Measurements from ENCODE around the gene PNKD. TPM values are rescaled to one million over a fixed set of nuclear protein-coding genes. Genes with fewer than 3 reads are reported as not detected.

Gene PNKD
- total and polyA plus RNA-seq, 10 of the 15 experiments (the other 5 are each of a cell fraction or from before 2014, with no cell fraction given): 27.2 to 106 (median 61.3) TPM

GRCh38 chr2:218224186-218224585, 46.1 kb upstream of the PNKD start:
- peaks cover 5 to 37% of the 10 kb centered on the region in 2 experiments for H3K36me3 ChIP-seq (ENCODE audit: control insufficient read depth in 2 of 2, insufficient read depth in 2 of 2, low read length in 1 of 2)
- H4K20me1 ChIP-seq (ENCODE audit: control insufficient read depth, insufficient read depth): peaks cover 18% of the 10 kb centered on the region
- intact Hi-C loops (cut with micrococcal nuclease; ENCODE audit: unreplicated experiment) (no loop called here), in situ Hi-C loops (cut with MboI) (no loop called here)
- DNase-seq (ENCODE audit: low read depth, low spot score) (no peak), ATAC-seq (no peak), FAIRE-seq (no peak)
- 0% methylated on average over 1 of the region's 1 CpG for WGBS (ENCODE audit: insufficient coverage, insufficient replicate concordance, low lambda C conversion rate, missing lambda C conversion rate)
- H3K9ac ChIP-seq (ENCODE audit: control insufficient read depth, insufficient read depth, low read length): no peak overlapping the region
- no peaks in the 10 kb centered on the region for H3K9me3 ChIP-seq (replicated peaks; ENCODE audit: control insufficient read depth, insufficient read depth, low read length)
- H3K4me3 ChIP-seq: 0 out of 2 replicates have a peak overlapping the region, but pooled peaks have one; percentile 15
- H3K27me3 ChIP-seq (replicated peaks in 1 of 2; ENCODE audit: control insufficient read depth in 2 of 2, insufficient read depth in 2 of 2, low read length in 1 of 2): no peaks in the 10 kb centered on the region
- H3K4me1 ChIP-seq (ENCODE audit: control insufficient read depth, insufficient read depth, low read length): peaks cover 36% of the 10 kb centered on the region
- ChIA-PET POLR2A (no interaction called here), CTCF (no interaction called here), SMC1A (ENCODE audit: uncharacterized antibody, unreplicated experiment) (interaction anchor here (1.4 kb wide), 1 partner anchor 33 kb away, joined by 3 read pairs; no protein-coding TSS in a partner anchor), RAD21 (ENCODE audit: unreplicated experiment) (no interaction called here)
- no TSS peak for BruUV-seq (replicated peaks)
- no peak overlapping the region for H3K27ac ChIP-seq (ENCODE audit: control insufficient read depth, insufficient read depth)
- TF ChIP-seq RELA (IDR thresholded peaks at IDR 0.05; ENCODE audit: borderline replicate concordance, partially characterized antibody): no peak
- TF ChIP-seq CTCF (IDR thresholded peaks at IDR 0.05 in 2 of 3, conservative IDR thresholded peaks at IDR 0.05 in 1 of 3; ENCODE audit: control insufficient read depth in 2 of 3, extremely low read depth in 1 of 3, insufficient read depth in 1 of 3, low read depth in 3 of 3, low read length in 3 of 3): no peak
- no peak for TF ChIP-seq MXI1 (IDR thresholded peaks at IDR 0.05; ENCODE audit: low read depth, low read length)
- no peak for TF ChIP-seq KLF5 (IDR thresholded peaks at IDR 0.05; ENCODE audit: partially characterized antibody)
- TF ChIP-seq NR2C2 (IDR thresholded peaks at IDR 0.05; ENCODE audit: borderline replicate concordance, control insufficient read depth, insufficient read length, low read depth): no peak
- TF ChIP-seq SREBF2 (IDR thresholded peaks at IDR 0.05; ENCODE audit: low read length): no peak
- no peak for TF ChIP-seq KAT2A (conservative IDR thresholded peaks at IDR 0.05; ENCODE audit: control insufficient read depth, low read depth, low read length)
- no peak for TF ChIP-seq RAD21 (IDR thresholded peaks at IDR 0.05; ENCODE audit: insufficient read depth, low read depth, low read length)
- no peak for TF ChIP-seq JUND (IDR thresholded peaks at IDR 0.05; ENCODE audit: low read depth, low read length)
- TF ChIP-seq YBX1 (IDR thresholded peaks at IDR 0.05): no peak
- TF ChIP-seq ZNF274 (IDR thresholded peaks at IDR 0.05; ENCODE audit: insufficient read depth, insufficient read length): no peak
- no peak for TF ChIP-seq DPF2 (IDR thresholded peaks at IDR 0.05)
- TF ChIP-seq CEBPB (IDR thresholded peaks at IDR 0.05; ENCODE audit: borderline replicate concordance in 1 of 2, low read depth in 2 of 2, low read length in 2 of 2): no peak
- no peak for TF ChIP-seq ESRRA (IDR thresholded peaks at IDR 0.05; ENCODE audit: low read length)
- TF ChIP-seq SMAD1 (IDR thresholded peaks at IDR 0.05; ENCODE audit: low read depth, partially characterized antibody): no peak
- TF ChIP-seq POLR2AphosphoS5 (IDR thresholded peaks at IDR 0.05; ENCODE audit: low read length): no peak
- no peak for TF ChIP-seq SKIL (IDR thresholded peaks at IDR 0.05; ENCODE audit: low read depth, poor library complexity, severe bottlenecking)
- no peak for TF ChIP-seq MEF2B (IDR thresholded peaks at IDR 0.05; ENCODE audit: partially characterized antibody, poor library complexity, severe bottlenecking)
- TF ChIP-seq CBX3 (IDR thresholded peaks at IDR 0.05; ENCODE audit: borderline replicate concordance, low read depth): no peak
- no peak for TF ChIP-seq NFXL1 (IDR thresholded peaks at IDR 0.05; ENCODE audit: borderline replicate concordance)
- no peak overlapping the region; the same call in 1 of the 2 replicates for H3K4me2 ChIP-seq (ENCODE audit: control insufficient read depth, insufficient read depth)
- H2AFZ ChIP-seq (ENCODE audit: control insufficient read depth, low read depth, low read length): no peak overlapping the region
- peaks cover 70% of the 10 kb centered on the region for H3K79me2 ChIP-seq (ENCODE audit: control insufficient read depth, insufficient read depth, low read length)
